ENCODE data around the gene THBS1. TPM values are rescaled to one million over a fixed set of nuclear protein-coding genes. Genes with fewer than 3 reads are reported as not detected.

The THBS1 gene
- total RNA-seq, 1 experiment from 2014 or later, result 305 TPM

GRCh38 chr15:39594446-39595337 lies 13.8 kb downstream of the THBS1 start:
- H3F3A ChIP-seq (ENCODE audit: low read length, unreplicated experiment), result peaks cover 40% of the 10 kb centered on the region
- no peak for TF ChIP-seq CTCF (conservative IDR thresholded peaks at IDR 0.05; ENCODE audit: low read depth, low read length)
- no peak for TF ChIP-seq EZH2 (IDR thresholded peaks at IDR 0.05; ENCODE audit: low read length, unreplicated experiment)
- TF ChIP-seq EZH2phosphoT487 (IDR thresholded peaks at IDR 0.05; ENCODE audit: borderline replicate concordance, low read length), result no peak
- H3K9me2 ChIP-seq (replicated peaks; ENCODE audit: low read length), result no peaks in the 10 kb centered on the region
- no peak overlapping the region for H3K4me2 ChIP-seq (ENCODE audit: low read length)
- peaks cover 29% of the 10 kb centered on the region for H4K20me1 ChIP-seq (ENCODE audit: low read length)
- H3K4me3 ChIP-seq (ENCODE audit: low read length), result no peak overlapping the region
- BruUV-seq (replicated peaks), result no TSS peak
- peaks cover 79% of the 10 kb centered on the region for H3K36me3 ChIP-seq (ENCODE audit: low read depth, low read length)
- H3K4me1 ChIP-seq (ENCODE audit: insufficient read depth, low read length), result peaks cover 25% of the 10 kb centered on the region
- H3K79me2 ChIP-seq (ENCODE audit: low read length), result 0 out of 2 replicates have a peak, but pooled peaks cover 2% of the 10 kb centered on the region
- ChIA-PET POLR2A (ENCODE audit: unreplicated experiment) (no interaction called here), CTCF (interaction anchor here (0.6 to 0.7 kb wide), 4 partner anchors 14 to 162 kb away, joined by 3 to 4 read pairs (median 3); partner anchors contain the start of gene THBS1)
- no peak overlapping the region for H2AFZ ChIP-seq (ENCODE audit: low read length)
- intact Hi-C loops (cut with micrococcal nuclease), result no loop called here
- peak; percentile 51 for DNase-seq
- H3K27me3 ChIP-seq (ENCODE audit: low read length), result no peaks in the 10 kb centered on the region
- no peak overlapping the region for H3K27ac ChIP-seq (ENCODE audit: low read length)
- no peaks in the 10 kb centered on the region for H3K9me3 ChIP-seq (ENCODE audit: low read length)
- peak; percentile 51 for ATAC-seq
- H3K9ac ChIP-seq (ENCODE audit: low read length), result no peak overlapping the region

DNA sequence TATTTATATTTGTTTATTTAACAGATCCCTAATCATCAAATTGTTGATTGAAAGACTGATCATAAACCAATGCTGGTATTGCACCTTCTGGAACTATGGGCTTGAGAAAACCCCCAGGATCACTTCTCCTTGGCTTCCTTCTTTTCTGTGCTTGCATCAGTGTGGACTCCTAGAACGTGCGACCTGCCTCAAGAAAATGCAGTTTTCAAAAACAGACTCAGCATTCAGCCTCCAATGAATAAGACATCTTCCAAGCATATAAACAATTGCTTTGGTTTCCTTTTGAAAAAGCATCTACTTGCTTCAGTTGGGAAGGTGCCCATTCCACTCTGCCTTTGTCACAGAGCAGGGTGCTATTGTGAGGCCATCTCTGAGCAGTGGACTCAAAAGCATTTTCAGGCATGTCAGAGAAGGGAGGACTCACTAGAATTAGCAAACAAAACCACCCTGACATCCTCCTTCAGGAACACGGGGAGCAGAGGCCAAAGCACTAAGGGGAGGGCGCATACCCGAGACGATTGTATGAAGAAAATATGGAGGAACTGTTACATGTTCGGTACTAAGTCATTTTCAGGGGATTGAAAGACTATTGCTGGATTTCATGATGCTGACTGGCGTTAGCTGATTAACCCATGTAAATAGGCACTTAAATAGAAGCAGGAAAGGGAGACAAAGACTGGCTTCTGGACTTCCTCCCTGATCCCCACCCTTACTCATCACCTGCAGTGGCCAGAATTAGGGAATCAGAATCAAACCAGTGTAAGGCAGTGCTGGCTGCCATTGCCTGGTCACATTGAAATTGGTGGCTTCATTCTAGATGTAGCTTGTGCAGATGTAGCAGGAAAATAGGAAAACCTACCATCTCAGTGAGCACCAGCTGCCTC lies 14.7 kb downstream of the THBS1 start:
- H3K4me1 ChIP-seq (ENCODE audit: insufficient read depth, low read length), result peaks cover 28% of the 10 kb centered on the region
- TF ChIP-seq EZH2 (IDR thresholded peaks at IDR 0.05; ENCODE audit: low read length, unreplicated experiment) (no peak), EZH2phosphoT487 (IDR thresholded peaks at IDR 0.05; ENCODE audit: borderline replicate concordance, low read length) (no peak), CTCF (conservative IDR thresholded peaks at IDR 0.05; ENCODE audit: low read depth, low read length) (no peak)
- ATAC-seq (no peak), DNase-seq (peak; percentile 10)
- BruUV-seq (replicated peaks), result TSS peak; percentile 33
- no peaks in the 10 kb centered on the region for H3K79me2 ChIP-seq (ENCODE audit: low read length)
- ChIA-PET CTCF (interaction anchor here (0.6 to 0.7 kb wide), 5 partner anchors 15 to 827 kb away, joined by 3 to 4 read pairs (median 3); partner anchors contain the start of gene THBS1), POLR2A (ENCODE audit: unreplicated experiment) (no interaction called here)
- H3K27me3 ChIP-seq (ENCODE audit: low read length), result no peaks in the 10 kb centered on the region
- no peak overlapping the region for H2AFZ ChIP-seq (ENCODE audit: low read length)
- H3K9me3 ChIP-seq (ENCODE audit: low read length), result no peaks in the 10 kb centered on the region
- intact Hi-C loops (cut with micrococcal nuclease), result no loop called here
- peaks cover 40% of the 10 kb centered on the region for H3F3A ChIP-seq (ENCODE audit: low read length, unreplicated experiment)
- peaks cover 28% of the 10 kb centered on the region for H4K20me1 ChIP-seq (ENCODE audit: low read length)
- H3K4me2 ChIP-seq (ENCODE audit: low read length), result no peak overlapping the region
- no peak overlapping the region for H3K9ac ChIP-seq (ENCODE audit: low read length)
- no peak overlapping the region for H3K27ac ChIP-seq (ENCODE audit: low read length)
- H3K9me2 ChIP-seq (replicated peaks; ENCODE audit: low read length), result no peaks in the 10 kb centered on the region
- H3K36me3 ChIP-seq (ENCODE audit: low read depth, low read length), result peaks cover 70% of the 10 kb centered on the region
- H3K4me3 ChIP-seq (ENCODE audit: low read length), result no peak overlapping the region

All from PC-3 (cell line).